Activated T-helper 1 cell treated with anti-CD3 and anti-CD28 coated beads, Interleukin-12 subunit alpha, Interleukin-12 subunit beta, Interleukin-2, Interleukin-4 antibody, amounts not matched to agents 30 ng/mL and 10 ng/mL and 1 ng/mL, durations not matched to agents 14 hours and 24 hours and 36 hours (primary cell): ENCODE measurements around the gene ARID4A. TPM values are rescaled to one million over a fixed set of nuclear protein-coding genes. Genes with fewer than 3 reads are reported as not detected.

Experiments
- DNase-seq: peaks from one replicate; pipeline ENCODE4 v3.0.0; 2021; ENCODE audit warnings: low spot score
- H3K27ac Mint-ChIP-seq: one replicate; pipeline ENCODE4 v1.8.0; 2021; ENCODE audit warnings: mild to moderate bottlenecking, mixed read lengths
- H3K27me3 Mint-ChIP-seq: one replicate; pipeline ENCODE4 v1.8.0; 2022; ENCODE audit warnings: mild to moderate bottlenecking, moderate library complexity, mixed read lengths; ENCODE audit not compliant: insufficient read depth
- H3K36me3 Mint-ChIP-seq: one replicate; pipeline ENCODE4 v1.8.0; 2021; ENCODE audit warnings: low read depth, mixed read lengths
- H3K4me1 Mint-ChIP-seq: one replicate; pipeline ENCODE4 v1.8.0; 2021; ENCODE audit warnings: low read depth, mixed read lengths
- H3K4me3 Mint-ChIP-seq: one replicate; pipeline ENCODE4 v1.8.0; 2021; ENCODE audit warnings: mild to moderate bottlenecking, moderate library complexity, mixed read lengths
- H3K9me3 Mint-ChIP-seq: one replicate; pipeline ENCODE4 v1.8.0; 2021; ENCODE audit warnings: mixed read lengths
- intact Hi-C: fragments of 100-400 bp; cut with micrococcal nuclease; formaldehyde crosslinking; loops from one replicate; pipeline ENCODE4 v1.15.1; 2024
- total RNA-seq: library from RNA; stranded (reverse); gene quantifications from 2 replicates; pipeline ENCODE4 v1.2.3, GENCODE V29; 2022

The ARID4A gene
- total RNA-seq, 1 donor from 2014 or later: 21.4 TPM

DNA sequence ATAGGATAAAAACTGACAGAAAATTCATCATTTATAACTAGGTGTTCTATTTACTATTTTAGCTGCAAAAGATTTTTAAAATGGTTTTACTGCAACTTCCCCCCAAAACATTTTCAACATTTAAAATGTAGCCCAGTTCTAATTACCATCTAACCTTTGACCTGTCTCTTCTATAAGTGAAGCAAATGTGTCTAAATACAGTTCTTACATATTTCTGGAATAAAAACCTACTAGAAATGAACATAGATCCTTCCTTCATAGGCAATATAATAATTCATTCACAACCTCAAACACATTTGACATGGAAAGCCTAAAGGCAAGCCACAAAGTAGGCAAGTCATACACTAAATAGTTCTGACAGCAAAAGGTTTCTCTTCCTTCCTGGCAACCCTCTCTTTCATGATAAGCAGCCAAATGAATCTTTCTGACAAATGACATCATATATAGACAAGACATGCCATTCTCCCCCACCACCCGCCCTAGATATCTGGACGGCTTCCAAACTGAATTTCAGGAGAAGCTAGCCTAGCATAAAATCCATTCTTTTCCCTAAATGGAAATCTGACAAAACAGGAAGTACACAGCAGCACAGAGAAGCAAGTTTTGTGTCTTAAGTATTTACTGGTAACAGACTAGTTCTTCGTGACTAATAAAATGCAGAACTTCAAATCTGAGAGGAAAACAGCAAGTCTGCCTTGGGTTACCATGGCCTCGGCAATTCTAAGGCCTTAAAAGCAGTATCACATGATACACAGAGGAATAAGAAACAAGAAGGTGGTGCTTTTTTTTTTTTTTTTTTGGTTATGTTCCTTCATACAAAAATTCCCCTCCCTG lies 17.2 kb upstream of the ARID4A start:
- intact Hi-C loops: loop anchor here (1.0 to 2.0 kb wide), 5 partner anchors 9 to 50 kb away; partner anchors contain the start of gene PSMA3
- peak overlapping the region; percentile 62 for H3K4me3 Mint-ChIP-seq
- no peaks in the 10 kb centered on the region for H3K9me3 Mint-ChIP-seq
- DNase-seq: peak; percentile 19
- peak overlapping the region; percentile 92 for H3K27ac Mint-ChIP-seq
- H3K4me1 Mint-ChIP-seq: peaks cover 51% of the 10 kb centered on the region
- peaks cover 45% of the 10 kb centered on the region for H3K36me3 Mint-ChIP-seq
- no peaks in the 10 kb centered on the region for H3K27me3 Mint-ChIP-seq

DNA sequence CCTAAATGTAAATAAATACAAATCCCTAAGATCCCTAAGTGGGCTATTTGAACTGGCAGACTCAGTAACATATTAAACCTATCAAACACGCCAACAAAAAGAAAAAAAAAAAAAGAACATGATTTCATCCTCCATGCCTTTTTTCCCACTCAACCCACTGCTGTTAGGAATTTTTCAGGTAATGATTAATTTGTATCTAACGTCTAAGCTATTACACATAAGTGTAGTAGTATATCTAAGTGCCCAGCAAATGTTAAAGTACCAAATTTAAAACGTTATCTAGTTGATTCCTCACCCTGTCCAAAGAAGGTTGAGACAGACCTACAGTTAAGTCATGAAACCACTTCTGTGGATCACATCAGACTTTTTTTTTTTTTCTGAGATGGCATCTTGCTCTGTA lies 16.4 kb upstream of the ARID4A start:
- H3K4me3 Mint-ChIP-seq: peak overlapping the region; percentile 62
- DNase-seq: no peak
- peaks cover 46% of the 10 kb centered on the region for H3K36me3 Mint-ChIP-seq
- peak overlapping the region; percentile 92 for H3K27ac Mint-ChIP-seq
- intact Hi-C loops: loop anchor here (1.0 to 2.0 kb wide), 5 partner anchors 10 to 49 kb away; partner anchors contain the start of gene PSMA3
- no peaks in the 10 kb centered on the region for H3K9me3 Mint-ChIP-seq
- peaks cover 45% of the 10 kb centered on the region for H3K4me1 Mint-ChIP-seq
- H3K27me3 Mint-ChIP-seq: no peaks in the 10 kb centered on the region

- no peak overlapping the region for H3K4me3 Mint-ChIP-seq
- H3K9me3 Mint-ChIP-seq: no peaks in the 10 kb centered on the region
- H3K27me3 Mint-ChIP-seq: no peaks in the 10 kb centered on the region
- H3K36me3 Mint-ChIP-seq: peaks cover 52% of the 10 kb centered on the region
- no peak overlapping the region for H3K27ac Mint-ChIP-seq
- intact Hi-C loops: no loop called here
- H3K4me1 Mint-ChIP-seq: peaks cover 50% of the 10 kb centered on the region
- DNase-seq: no peak
Observed at GRCh38 chr14:58282925-58283593, 15.3 kb upstream of the ARID4A start.

DNA sequence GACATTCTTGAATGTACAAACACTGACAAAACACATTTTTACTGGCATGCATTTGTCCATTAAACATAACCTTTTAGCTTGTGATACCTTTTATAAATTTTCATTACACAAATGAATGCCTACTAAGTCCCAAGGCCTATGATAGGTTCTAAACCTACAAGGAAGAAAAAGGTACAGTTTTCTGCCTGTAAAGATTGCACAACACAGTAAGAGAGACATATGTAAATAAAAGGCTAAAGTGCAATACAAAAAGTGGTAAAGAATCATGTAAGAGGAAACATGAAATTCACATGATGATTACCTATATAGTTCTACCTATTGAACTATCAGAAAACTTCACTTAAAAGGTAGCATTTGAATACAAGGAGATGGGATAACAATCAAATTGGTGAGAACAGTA lies 14.6 kb upstream of the ARID4A start:
- intact Hi-C loops: no loop called here
- no peak for DNase-seq
- Mint-ChIP-seq H3K9me3 (no peaks in the 10 kb centered on the region), H3K27ac (no peak overlapping the region), H3K4me1 (peaks cover 55% of the 10 kb centered on the region), H3K4me3 (no peak overlapping the region), H3K27me3 (no peaks in the 10 kb centered on the region), H3K36me3 (peaks cover 59% of the 10 kb centered on the region)

- no peak for DNase-seq
- peaks cover 68% of the 10 kb centered on the region for H3K4me1 Mint-ChIP-seq
- peak overlapping the region; percentile 59 for H3K27ac Mint-ChIP-seq
- no peaks in the 10 kb centered on the region for H3K27me3 Mint-ChIP-seq
- no peaks in the 10 kb centered on the region for H3K9me3 Mint-ChIP-seq
- H3K4me3 Mint-ChIP-seq: no peak overlapping the region
- intact Hi-C loops: no loop called here
- H3K36me3 Mint-ChIP-seq: peaks cover 62% of the 10 kb centered on the region
Observed at GRCh38 chr14:58285132-58285531, 13.2 kb upstream of the ARID4A start.

DNA sequence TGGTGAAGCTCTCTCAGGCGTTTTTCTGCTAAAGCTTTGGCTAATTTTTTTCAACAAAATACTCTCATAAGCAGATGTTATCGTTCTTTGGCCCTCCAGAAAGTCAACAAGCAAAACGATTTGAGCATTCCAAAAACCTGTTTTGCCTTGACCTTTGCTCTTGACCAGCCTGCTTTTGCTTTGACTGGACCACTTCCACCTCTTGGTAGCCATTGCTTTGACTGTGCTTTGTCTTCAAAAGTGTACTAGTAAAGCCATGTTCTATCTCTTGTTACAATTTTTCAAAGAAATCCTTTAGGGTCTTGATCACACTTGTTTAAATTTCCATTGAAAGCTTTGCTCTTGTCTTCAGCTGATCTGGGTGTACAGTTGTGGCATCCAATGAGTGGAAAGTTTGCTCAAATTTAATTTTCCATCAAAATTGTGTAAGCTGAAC lies 10.7 kb upstream of the ARID4A start:
- intact Hi-C loops: no loop called here
- no peak for DNase-seq
- H3K27me3 Mint-ChIP-seq: no peaks in the 10 kb centered on the region
- no peak overlapping the region for H3K27ac Mint-ChIP-seq
- H3K4me1 Mint-ChIP-seq: peaks cover 53% of the 10 kb centered on the region
- no peaks in the 10 kb centered on the region for H3K9me3 Mint-ChIP-seq
- H3K4me3 Mint-ChIP-seq: no peak overlapping the region
- H3K36me3 Mint-ChIP-seq: peaks cover 62% of the 10 kb centered on the region

DNA sequence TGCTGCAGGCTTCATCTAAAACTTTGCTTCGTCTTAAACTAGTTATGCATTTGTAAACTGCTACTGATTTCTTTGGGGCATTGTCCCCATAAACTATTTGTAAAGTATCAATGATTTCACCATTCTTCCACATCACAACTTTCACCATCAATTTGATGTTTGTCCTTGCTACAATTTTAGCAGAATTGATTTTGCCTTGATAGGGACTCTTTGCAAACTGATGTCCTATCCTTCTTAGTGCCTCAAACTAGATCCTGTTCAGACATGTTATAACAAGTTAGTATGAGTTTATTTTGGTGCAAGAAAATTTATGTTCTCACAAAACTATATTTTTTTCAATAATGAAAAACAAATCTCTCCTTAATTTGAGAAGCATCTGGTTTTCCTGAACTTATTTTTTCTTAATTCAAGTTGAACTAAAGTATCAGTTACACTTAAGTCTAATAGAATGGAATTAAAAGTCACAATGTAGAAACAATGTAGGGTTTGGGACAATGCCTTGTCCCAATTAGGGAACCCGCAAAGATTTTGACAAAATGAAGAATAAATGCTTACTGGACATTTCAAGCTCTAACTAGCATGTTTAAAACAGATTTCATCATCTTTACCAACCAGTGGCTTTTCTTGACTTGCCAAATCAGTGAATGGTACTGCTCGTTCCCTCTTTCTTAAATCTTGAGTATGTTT lies 10.1 kb upstream of the ARID4A start:
- H3K27ac Mint-ChIP-seq: peak overlapping the region; percentile 24
- peaks cover 50% of the 10 kb centered on the region for H3K4me1 Mint-ChIP-seq
- no peak for DNase-seq
- H3K36me3 Mint-ChIP-seq: peaks cover 60% of the 10 kb centered on the region
- H3K9me3 Mint-ChIP-seq: no peaks in the 10 kb centered on the region
- H3K27me3 Mint-ChIP-seq: no peaks in the 10 kb centered on the region
- intact Hi-C loops: no loop called here
- H3K4me3 Mint-ChIP-seq: no peak overlapping the region

- Mint-ChIP-seq H3K4me1 (peaks cover 61% of the 10 kb centered on the region), H3K27me3 (no peaks in the 10 kb centered on the region), H3K27ac (no peak overlapping the region), H3K9me3 (no peaks in the 10 kb centered on the region), H3K4me3 (no peak overlapping the region), H3K36me3 (peaks cover 59% of the 10 kb centered on the region)
- DNase-seq: no peak
- intact Hi-C loops: no loop called here
Observed at GRCh38 chr14:58291646-58292045, 6.7 kb upstream of the ARID4A start.

GRCh38 chr14:58292187-58292586 lies 6.2 kb upstream of the ARID4A start:
- Mint-ChIP-seq H3K9me3 (no peaks in the 10 kb centered on the region), H3K36me3 (peaks cover 60% of the 10 kb centered on the region), H3K4me3 (no peak overlapping the region), H3K27ac (no peak overlapping the region), H3K4me1 (peaks cover 66% of the 10 kb centered on the region), H3K27me3 (no peaks in the 10 kb centered on the region)
- DNase-seq: no peak
- intact Hi-C loops: no loop called here

DNA sequence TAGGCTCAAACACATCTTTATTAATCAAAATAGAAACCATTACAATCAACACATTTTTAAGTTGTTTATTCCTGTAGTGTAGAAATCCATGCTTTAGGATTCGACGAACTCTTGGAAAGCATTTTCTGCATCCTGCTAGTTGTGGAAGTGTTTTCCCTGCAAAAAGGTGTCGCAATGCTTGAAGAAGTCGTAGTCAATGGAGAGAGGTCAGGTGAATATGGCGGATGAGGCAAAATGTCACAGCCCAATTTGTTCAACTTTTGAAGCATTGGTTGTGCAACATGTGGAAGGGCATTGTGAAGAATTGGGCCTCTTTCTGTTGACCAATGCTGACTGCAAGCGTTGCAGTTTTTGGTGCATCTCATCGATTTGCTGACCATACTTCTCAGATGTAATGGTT lies 4.2 kb upstream of the ARID4A start:
- no peak overlapping the region for H3K27ac Mint-ChIP-seq
- H3K4me3 Mint-ChIP-seq: no peak overlapping the region
- H3K9me3 Mint-ChIP-seq: no peaks in the 10 kb centered on the region
- peaks cover 54% of the 10 kb centered on the region for H3K4me1 Mint-ChIP-seq
- H3K27me3 Mint-ChIP-seq: no peaks in the 10 kb centered on the region
- peaks cover 45% of the 10 kb centered on the region for H3K36me3 Mint-ChIP-seq
- DNase-seq: no peak
- intact Hi-C loops: no loop called here

DNA sequence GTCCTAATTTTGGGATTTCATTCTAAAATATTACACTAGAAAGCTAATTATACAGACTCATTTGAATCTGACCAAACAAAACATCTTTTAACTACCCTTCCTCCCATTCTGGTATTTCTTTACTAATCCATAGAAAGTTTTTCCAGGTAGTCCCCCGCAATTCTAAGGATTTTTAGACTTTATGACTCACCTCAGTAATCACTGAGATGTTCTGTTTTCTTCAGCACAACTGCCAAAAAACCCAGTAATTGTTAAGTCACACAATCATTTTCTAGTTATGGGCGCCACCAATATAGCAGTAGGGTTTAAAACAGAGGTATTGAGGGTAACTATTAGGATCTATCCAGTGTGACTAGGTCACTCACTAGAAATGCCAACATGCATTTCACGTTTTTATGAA lies 1.6 kb upstream of the ARID4A start:
- H3K27me3 Mint-ChIP-seq: no peaks in the 10 kb centered on the region
- intact Hi-C loops: loop anchor here (1.0 to 5.0 kb wide), 6 partner anchors 15 to 1796 kb away; partner anchors contain the start of genes AP5M1, DAAM1, DACT1 and EXOC5
- no peak overlapping the region for H3K27ac Mint-ChIP-seq
- H3K4me1 Mint-ChIP-seq: peaks cover 58% of the 10 kb centered on the region
- no peaks in the 10 kb centered on the region for H3K9me3 Mint-ChIP-seq
- DNase-seq: no peak
- H3K4me3 Mint-ChIP-seq: no peak overlapping the region
- H3K36me3 Mint-ChIP-seq: peaks cover 39% of the 10 kb centered on the region

- intact Hi-C loops: loop anchor here (1.0 to 5.0 kb wide), 6 partner anchors 16 to 1795 kb away; partner anchors contain the start of genes AP5M1, DAAM1, DACT1 and EXOC5
- peaks cover 58% of the 10 kb centered on the region for H3K4me1 Mint-ChIP-seq
- H3K9me3 Mint-ChIP-seq: no peaks in the 10 kb centered on the region
- no peak for DNase-seq
- no peak overlapping the region for H3K4me3 Mint-ChIP-seq
- H3K27ac Mint-ChIP-seq: no peak overlapping the region
- H3K36me3 Mint-ChIP-seq: peaks cover 42% of the 10 kb centered on the region
- no peaks in the 10 kb centered on the region for H3K27me3 Mint-ChIP-seq
Observed at GRCh38 chr14:58297412-58297761, 968 bp upstream of the ARID4A start.
